ENCODE measurements around the gene ELF2.
A peak's percentile ranks its signal among the peaks of the same experiment; 100 is the strongest.
"Not testable (repeated sequence)": the region's sequence is repeated elsewhere in the genome, so short reads cannot be mapped to it uniquely, and the experiment has no call there.

The ELF2 gene

GRCh38 chr4:139144161-139144859 is 32.7 kb downstream of the ELF2 start:
- DNase-seq (ENCODE audit: low read depth) = no peak

GRCh38 chr4:139142980-139143379 is 34.0 kb downstream of the ELF2 start:
- DNase-seq (ENCODE audit: low read depth) = no peak

- DNase-seq (ENCODE audit: low read depth) = no peak
These were observed 34.9 kb downstream of the ELF2 start for GRCh38 chr4:139142087-139142486.

GRCh38 chr4:139137763-139138162 is 39.3 kb downstream of the ELF2 start:
- no peak for DNase-seq (ENCODE audit: low read depth)

- DNase-seq (ENCODE audit: low read depth) = no peak
These were observed 42.6 kb downstream of the ELF2 start for GRCh38 chr4:139134403-139134802.

GRCh38 chr4:139131209-139131870 is 45.7 kb downstream of the ELF2 start:
- no peak for DNase-seq (ENCODE audit: low read depth)

GRCh38 chr4:139129206-139129605 is 47.8 kb downstream of the ELF2 start:
- no peak for DNase-seq (ENCODE audit: low read depth)

GRCh38 chr4:139126898-139127297 is 50.1 kb downstream of the ELF2 start:
- DNase-seq (ENCODE audit: low read depth) = no peak

- no peak for DNase-seq (ENCODE audit: low read depth)
These were observed 53.1 kb downstream of the ELF2 start for GRCh38 chr4:139123910-139124309.

- DNase-seq (ENCODE audit: low read depth) = no peak
These were observed 58.7 kb downstream of the ELF2 start for GRCh38 chr4:139118365-139118764.

- no peak for DNase-seq (ENCODE audit: low read depth)
These were observed 61.8 kb downstream of the ELF2 start for GRCh38 chr4:139115226-139115625.

- DNase-seq (ENCODE audit: low read depth) = not testable (repeated sequence)
These were observed 62.2 kb downstream of the ELF2 start for GRCh38 chr4:139114795-139115194.

- DNase-seq (ENCODE audit: low read depth) = no peak
These were observed 64.4 kb downstream of the ELF2 start for GRCh38 chr4:139112650-139113049.

GRCh38 chr4:139108567-139109128 is 68.4 kb downstream of the ELF2 start:
- no peak for DNase-seq (ENCODE audit: low read depth)

- peak; percentile 18 for DNase-seq (ENCODE audit: low read depth)
These were observed 77.5 kb downstream of the ELF2 start for GRCh38 chr4:139099366-139099982.

GRCh38 chr4:139092271-139092670 is 84.7 kb downstream of the ELF2 start:
- DNase-seq (ENCODE audit: low read depth) = no peak

GRCh38 chr4:139085141-139085540 is 91.9 kb downstream of the ELF2 start:
- no peak for DNase-seq (ENCODE audit: low read depth)

- DNase-seq (ENCODE audit: low read depth) = no peak
These were observed 92.3 kb downstream of the ELF2 start for GRCh38 chr4:139084804-139085093.

- DNase-seq (ENCODE audit: low read depth) = peak; percentile 61
These were observed 92.8 kb downstream of the ELF2 start for GRCh38 chr4:139083956-139084803.

- DNase-seq (ENCODE audit: low read depth) = peak; percentile 15
These were observed 93.4 kb downstream of the ELF2 start for GRCh38 chr4:139083607-139083955.

GRCh38 chr4:139082750-139083606 is 94.0 kb downstream of the ELF2 start:
- peak; percentile 71 for DNase-seq (ENCODE audit: low read depth)

Measured in stimulated activated CD8-positive, alpha-beta memory T cell treated with anti-CD3 and anti-CD28 coated beads, Interleukin-15, amount 100 ng/mL, for 24 hours (primary cell).